ENCODE data around the gene NPAS3. TPM values are rescaled to one million over a fixed set of nuclear protein-coding genes. Genes with fewer than 3 reads are reported as not detected.

Gene NPAS3
- total and polyA plus RNA-seq, 2 of the 8 experiments (the other 6 are each of a cell fraction or from before 2014, with no cell fraction given), result 0.11 to 0.60 TPM

- no peaks in the 10 kb centered on the region for H3K79me2 ChIP-seq (ENCODE audit: control insufficient read depth in 1 of 2, insufficient read depth in 2 of 2, low read length in 2 of 2)
- H2BK20ac ChIP-seq (ENCODE audit: low read length), result no peak overlapping the region
- H3K27ac ChIP-seq (ENCODE audit: low read depth, low read length), result no peak overlapping the region
- no peak overlapping the region for H3K4me2 ChIP-seq (ENCODE audit: insufficient read depth in 1 of 2, low read depth in 2 of 2, low read length in 2 of 2)
- no peak overlapping the region for H2AFZ ChIP-seq (ENCODE audit: low read length)
- no peak overlapping the region for H2BK120ac ChIP-seq (replicated peaks; ENCODE audit: low read depth, low read length)
- FAIRE-seq, result no peak
- no peak overlapping the region for H3K56ac ChIP-seq (replicated peaks; ENCODE audit: insufficient read length, low read depth, low read length)
- no peaks in the 10 kb centered on the region for H4K20me1 ChIP-seq (replicated peaks in 1 of 2; ENCODE audit: control insufficient read depth in 1 of 2, insufficient read depth in 2 of 2, low read length in 2 of 2)
- no peak overlapping the region for H4K8ac ChIP-seq (ENCODE audit: extremely low read depth, insufficient read depth, low read length)
- H3K9me3 ChIP-seq (ENCODE audit: insufficient read depth in 2 of 2, low read depth in 1 of 2, low read length in 1 of 2), result no peaks in the 10 kb centered on the region
- no peak for DNase-seq (ENCODE audit: low read depth in 1 of 2, low spot score in 2 of 2)
- TF ChIP-seq CHD2 (IDR thresholded peaks at IDR 0.05; ENCODE audit: low read length) (no peak), RBBP5 (IDR thresholded peaks at IDR 0.05; ENCODE audit: borderline replicate concordance, low read depth, low read length) (no peak), YY1 (IDR thresholded peaks at IDR 0.05; ENCODE audit: low read depth, low read length) (no peak), GABPA (IDR thresholded peaks at IDR 0.05; ENCODE audit: borderline replicate concordance, insufficient read depth, low read length) (no peak)
- no peaks in the 10 kb centered on the region for H3K4me1 ChIP-seq (replicated peaks in 1 of 4; ENCODE audit: control insufficient read depth in 3 of 4, insufficient read depth in 4 of 4, low read length in 3 of 4)
- no peak overlapping the region for H2AK5ac ChIP-seq (ENCODE audit: low read depth, low read length)
- H3K14ac ChIP-seq (ENCODE audit: insufficient read length), result no peak overlapping the region
- H3K23me2 ChIP-seq (ENCODE audit: low read depth, low read length), result no peaks in the 10 kb centered on the region
- 90% methylated on average over 3 of the region's 3 CpGs; no CpG with 5 or more reads in 1 of the 2 experiments for WGBS, 2 experiments (ENCODE audit: extremely low coverage in 1 of 2, insufficient coverage in 1 of 2, insufficient read length in 1 of 2, insufficient replicate concordance in 2 of 2, low coverage in 1 of 2, low lambda C conversion rate in 2 of 2, missing lambda C conversion rate in 1 of 2)
- no peak overlapping the region for H3K9ac ChIP-seq (replicated peaks in 1 of 4; ENCODE audit: extremely low read depth in 1 of 4, low read depth in 3 of 4, low read length in 3 of 4)
- H3K18ac ChIP-seq (ENCODE audit: extremely low read depth, low read length), result no peak overlapping the region
- no peak overlapping the region for H3K23ac ChIP-seq (ENCODE audit: insufficient read length)
- no peak overlapping the region for H2BK15ac ChIP-seq (ENCODE audit: low read length)
- no peak overlapping the region for H2BK5ac ChIP-seq (ENCODE audit: low read depth, low read length)
- ChIA-PET POLR2A (ENCODE audit: partially characterized antibody) (no interaction called here), CTCF (ENCODE audit: partially characterized antibody) (interaction anchor here (0.7 kb wide), 1 partner anchor 26 kb away, joined by 3 read pairs; no protein-coding TSS in a partner anchor)
- no peak overlapping the region for H2BK12ac ChIP-seq (ENCODE audit: low read depth, low read length)
- H3K4ac ChIP-seq (replicated peaks; ENCODE audit: insufficient read length, low read depth, low read length), result no peak overlapping the region
- H4K5ac ChIP-seq (ENCODE audit: insufficient read length, low read depth, low read length), result no peak overlapping the region
- no peaks in the 10 kb centered on the region for H3K27me3 ChIP-seq (replicated peaks in 1 of 4; ENCODE audit: control insufficient read depth in 3 of 4, extremely low read depth in 1 of 4, insufficient read depth in 3 of 4, low read length in 3 of 4)
- H4K91ac ChIP-seq (replicated peaks; ENCODE audit: insufficient read length, low read length), result no peak overlapping the region
- no peak overlapping the region for H3K4me3 ChIP-seq (ENCODE audit: extremely low read depth in 1 of 4, insufficient read depth in 2 of 4, low read depth in 3 of 4, low read length in 4 of 4)
- no peaks in the 10 kb centered on the region for H3K79me1 ChIP-seq (ENCODE audit: low read depth, low read length)
- H3K36me3 ChIP-seq (ENCODE audit: control insufficient read depth in 2 of 4, insufficient read depth in 4 of 4, low read length in 3 of 4), result no peaks in the 10 kb centered on the region
Observed at GRCh38 chr14:33686218-33686617, 747.5 kb downstream of the NPAS3 start.

Measured in H1 (cell line).